B cell (primary cell): ENCODE results near the gene VEGFA.

Experiments used
- CTCF ChIP-seq: fragments of 200-600 bp; IDR thresholded peaks from one replicate; pipeline ENCODE4 v1.8.0; 2022; ENCODE audit warnings: antibody characterized with exemption, mild to moderate bottlenecking
- EZH2 ChIP-seq: IDR thresholded peaks from 2 replicates; pipeline ENCODE4 v1.6.1; 2012; ENCODE audit warnings: borderline replicate concordance, low read depth, mild to moderate bottlenecking, moderate library complexity, low read length; ENCODE audit not compliant: insufficient read depth, poor library complexity, severe bottlenecking

GRCh38 chr6:43763812-43764522 lies 6.0 kb upstream of the VEGFA start:
- TF ChIP-seq CTCF (no peak), EZH2 (no peak)
